AG04450 (cell line): Measurements from ENCODE around the gene PDGFD. TPM values are rescaled to one million over a fixed set of nuclear protein-coding genes. Genes with fewer than 3 reads are reported as not detected.
A peak's percentile ranks its signal among the peaks of the same experiment; 100 is the strongest.

Experiments used
- CTCF ChIA-PET: fragments of 300-600, 350-600 bp; formaldehyde crosslinking; extraction: SDS; loops from one replicate; lab custom pipeline; 2022; ENCODE audit warnings: antibody characterized with exemption, inconsistent platforms; lab: Charles Lee
- POLR2A ChIA-PET: fragments of 350-600 bp; formaldehyde crosslinking; extraction: SDS; loops from one replicate; lab custom pipeline; 2021; ENCODE audit warnings: antibody characterized with exemption, inconsistent platforms; lab: Yijun Ruan, JAX
- DNase-seq: peaks from one replicate; pipeline ENCODE4 v3.0.0-alpha.2; 2011; ENCODE audit warnings: low read depth, low spot score
- H3K27ac ChIP-seq: one replicate; pipeline ENCODE4 v1.5.1; 2012; ENCODE audit warnings: low read depth, low read length, control low read depth
- H3K27me3 ChIP-seq: one replicate; pipeline ENCODE4 v1.6.0; 2012; ENCODE audit warnings: low read length; ENCODE audit not compliant: control insufficient read depth, insufficient read depth
- H3K4me3 ChIP-seq: 2 replicates; pipeline ENCODE4 v1.5.1; 2011; ENCODE audit warnings: mild to moderate bottlenecking, low read depth, low read length, control low read depth
- H3K9me3 ChIP-seq: 2 replicates; pipeline ENCODE4 v1.5.1; 2012; ENCODE audit warnings: low read length; ENCODE audit not compliant: control insufficient read depth, insufficient read depth
- CTCF ChIP-seq: IDR thresholded peaks from 2 replicates; pipeline ENCODE4 v1.5.1; 2011; ENCODE audit warnings: low read depth, low read length, control low read depth, inconsistent platforms
- polyA plus RNA-seq: library from polyadenylated mRNA; depleted of rRNA; stranded (reverse); fragments of >200 nt; gene quantifications from 2 replicates; pipeline ENCODE4 v1.2.3, GENCODE V29; 2011

PDGFD gene
- polyA plus RNA-seq, 1 experiment: 58.1 TPM

GRCh38 chr11:104136861-104137260 is 27.1 kb downstream of the PDGFD start:
- Histone ChIP-seq H3K4me3 (no peak overlapping the region), H3K27ac (no peak overlapping the region), H3K9me3 (no peaks in the 10 kb centered on the region), H3K27me3 (no peaks in the 10 kb centered on the region)
- no peak for DNase-seq
- ChIA-PET CTCF (no interaction called here), POLR2A (no interaction called here)
- no peak for TF ChIP-seq CTCF

DNA sequence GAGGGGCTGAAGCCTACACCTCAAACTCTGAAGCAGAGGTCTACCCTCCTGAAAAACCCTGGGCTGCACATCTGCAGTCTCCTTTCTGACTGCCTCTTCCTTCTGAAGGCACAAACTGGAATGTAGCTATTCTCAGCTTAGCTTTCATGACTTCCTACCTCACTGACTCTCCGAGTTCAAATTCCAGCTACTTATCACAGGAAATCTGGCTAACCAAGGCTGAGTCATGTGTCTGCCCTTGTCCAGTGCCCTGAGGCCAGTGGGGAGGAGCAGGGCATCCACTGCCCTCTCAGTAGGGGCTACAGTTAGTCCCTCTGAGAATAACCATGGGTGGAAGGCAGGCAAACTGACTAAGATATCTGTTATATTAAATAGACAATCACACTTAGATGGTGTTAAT is 29.2 kb downstream of the PDGFD start:
- H3K27ac ChIP-seq: peak overlapping the region; percentile 13
- H3K9me3 ChIP-seq: no peaks in the 10 kb centered on the region
- CTCF ChIA-PET: interaction anchor here (1.2 kb wide), 1 partner anchor 29 kb away, joined by 3 read pairs; the partner anchor contains the start of gene PDGFD
- POLR2A ChIA-PET: no interaction called here
- H3K4me3 ChIP-seq: no peak overlapping the region
- TF ChIP-seq CTCF: no peak
- no peak for DNase-seq
- no peaks in the 10 kb centered on the region for H3K27me3 ChIP-seq

GRCh38 chr11:104130161-104130560 is 33.8 kb downstream of the PDGFD start:
- DNase-seq: no peak
- ChIA-PET POLR2A (no interaction called here), CTCF (no interaction called here)
- H3K4me3 ChIP-seq: no peak overlapping the region
- no peak for TF ChIP-seq CTCF
- H3K27me3 ChIP-seq: no peaks in the 10 kb centered on the region
- no peak overlapping the region for H3K27ac ChIP-seq
- H3K9me3 ChIP-seq: no peaks in the 10 kb centered on the region

- no peak for TF ChIP-seq CTCF
- POLR2A ChIA-PET: no interaction called here
- Histone ChIP-seq H3K27me3 (no peaks in the 10 kb centered on the region), H3K27ac (no peak overlapping the region), H3K9me3 (no peaks in the 10 kb centered on the region), H3K4me3 (no peak overlapping the region)
- CTCF ChIA-PET: no interaction called here
- no peak for DNase-seq
Measured at GRCh38 chr11:104129145-104129544, 34.8 kb downstream of the PDGFD start.

GRCh38 chr11:104127828-104128227 is 36.1 kb downstream of the PDGFD start:
- POLR2A ChIA-PET: no interaction called here

More at GRCh38 chr11:104127828-104128227, 36.1 kb downstream of the PDGFD start:
- Histone ChIP-seq H3K4me3 (no peak overlapping the region), H3K9me3 (no peaks in the 10 kb centered on the region), H3K27ac (no peak overlapping the region), H3K27me3 (no peaks in the 10 kb centered on the region)
- CTCF ChIA-PET: no interaction called here
- TF ChIP-seq CTCF: no peak
- no peak for DNase-seq
